ENCODE data around the gene SLC25A12. TPM values are rescaled to one million over a fixed set of nuclear protein-coding genes. Genes with fewer than 3 reads are reported as not detected.

The SLC25A12 gene
- total and polyA plus RNA-seq, 2 of the 13 experiments (the other 11 are each of a cell fraction or from before 2014, with no cell fraction given) = 8.1 to 15.9 TPM

DNA sequence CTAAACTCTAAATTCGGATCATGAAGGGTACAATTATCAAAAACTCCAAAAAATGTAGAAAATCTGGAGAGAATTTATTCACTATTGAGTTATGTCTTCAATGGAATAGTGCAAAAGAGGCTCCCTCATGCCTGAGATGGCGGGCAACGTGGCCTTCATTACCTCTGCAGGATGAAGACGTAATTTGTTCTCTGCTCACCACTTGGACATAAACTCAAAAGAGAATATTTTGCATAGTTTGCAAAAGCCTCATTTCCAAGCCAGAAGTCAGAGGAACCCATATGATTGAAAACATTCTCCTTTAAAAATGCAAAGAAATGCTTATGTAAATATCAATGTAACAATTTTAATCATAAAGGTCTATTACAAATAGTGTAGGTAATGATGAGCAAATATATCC, 58.7 kb downstream of the SLC25A12 start:
- FAIRE-seq = no peak
- Histone ChIP-seq H3K27ac (ENCODE audit: extremely low read length, insufficient read depth, low read length) (no peak overlapping the region), H2AFZ (ENCODE audit: low read length) (no peak overlapping the region), H4K20me1 (ENCODE audit: insufficient read depth, low read length) (no peaks in the 10 kb centered on the region), H3K27me3 (ENCODE audit: control insufficient read depth in 1 of 2, insufficient read depth in 2 of 2, low read length in 2 of 2) (no peaks in the 10 kb centered on the region), H3K9me3 (ENCODE audit: low read length) (peaks cover 25% of the 10 kb centered on the region), H3K36me3 (replicated peaks in 1 of 2; ENCODE audit: control insufficient read depth in 1 of 2, insufficient read depth in 2 of 2, low read length in 2 of 2) (peaks cover 11 to 31% of the 10 kb centered on the region in 2 experiments; a peak in 4 of 5 replicates), H3K4me2 (ENCODE audit: low read depth, low read length) (no peak overlapping the region), H3K4me1 (ENCODE audit: insufficient read depth, low read length) (peaks cover 19% of the 10 kb centered on the region), H3K4me3 (replicated peaks in 1 of 3; ENCODE audit: insufficient read depth in 1 of 3, low read depth in 2 of 3, low read length in 3 of 3) (no peak overlapping the region), H3K79me2 (ENCODE audit: insufficient read depth, low read length) (no peaks in the 10 kb centered on the region), H3K9ac (ENCODE audit: insufficient read depth, low read depth, low read length) (no peak overlapping the region)
- no peak for ATAC-seq
- TF ChIP-seq AKAP8 (CRISPR knock-in tag; IDR thresholded peaks at IDR 0.05) (no peak), SKI (IDR thresholded peaks at IDR 0.05; ENCODE audit: partially characterized antibody) (no peak), ZNF646 (CRISPR knock-in tag; IDR thresholded peaks at IDR 0.05) (no peak), ZNF713 (CRISPR knock-in tag; IDR thresholded peaks at IDR 0.05) (no peak), SMAD9 (CRISPR knock-in tag; IDR thresholded peaks at IDR 0.05) (no peak), ZNF354B (CRISPR knock-in tag; IDR thresholded peaks at IDR 0.05) (no peak), POLR2AphosphoS2 (IDR thresholded peaks at IDR 0.05; ENCODE audit: low read depth, low read length) (no peak), ZNF567 (CRISPR knock-in tag; IDR thresholded peaks at IDR 0.05; ENCODE audit: borderline replicate concordance) (no peak), ZNF557 (CRISPR knock-in tag; IDR thresholded peaks at IDR 0.05) (no peak), ZNF550 (CRISPR knock-in tag; IDR thresholded peaks at IDR 0.05; ENCODE audit: borderline replicate concordance) (no peak), CAMTA2 (CRISPR knock-in tag; IDR thresholded peaks at IDR 0.05; ENCODE audit: borderline replicate concordance) (no peak), ZNF709 (CRISPR knock-in tag; IDR thresholded peaks at IDR 0.05) (no peak), ZFYVE20 (CRISPR knock-in tag; IDR thresholded peaks at IDR 0.05; ENCODE audit: borderline replicate concordance, low read depth) (no peak), ARHGAP35 (CRISPR knock-in tag; IDR thresholded peaks at IDR 0.05; ENCODE audit: borderline replicate concordance) (no peak), GABPB1 (CRISPR knock-in tag; IDR thresholded peaks at IDR 0.05) (no peak)
- TF ChIP-seq, protein P1, sequence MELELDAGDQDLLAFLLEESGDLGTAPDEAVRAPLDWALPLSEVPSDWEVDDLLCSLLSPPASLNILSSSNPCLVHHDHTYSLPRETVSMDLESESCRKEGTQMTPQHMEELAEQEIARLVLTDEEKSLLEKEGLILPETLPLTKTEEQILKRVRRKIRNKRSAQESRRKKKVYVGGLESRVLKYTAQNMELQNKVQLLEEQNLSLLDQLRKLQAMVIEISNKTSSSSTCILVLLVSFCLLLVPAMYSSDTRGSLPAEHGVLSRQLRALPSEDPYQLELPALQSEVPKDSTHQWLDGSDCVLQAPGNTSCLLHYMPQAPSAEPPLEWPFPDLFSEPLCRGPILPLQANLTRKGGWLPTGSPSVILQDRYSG (CRISPR knock-in tag; IDR thresholded peaks at IDR 0.05) = no peak
- TF ChIP-seq, protein P2, sequence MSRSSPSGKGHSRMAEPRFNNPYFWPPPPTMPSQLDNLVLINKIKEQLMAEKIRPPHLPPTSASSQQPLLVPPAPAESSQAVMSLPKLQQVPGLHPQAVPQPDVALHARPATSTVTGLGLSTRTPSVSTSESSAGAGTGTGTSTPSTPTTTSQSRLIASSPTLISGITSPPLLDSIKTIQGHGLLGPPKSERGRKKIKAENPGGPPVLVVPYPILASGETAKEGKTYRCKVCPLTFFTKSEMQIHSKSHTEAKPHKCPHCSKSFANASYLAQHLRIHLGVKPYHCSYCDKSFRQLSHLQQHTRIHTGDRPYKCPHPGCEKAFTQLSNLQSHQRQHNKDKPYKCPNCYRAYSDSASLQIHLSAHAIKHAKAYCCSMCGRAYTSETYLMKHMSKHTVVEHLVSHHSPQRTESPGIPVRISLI (CRISPR knock-in tag; IDR thresholded peaks at IDR 0.05; ENCODE audit: borderline replicate concordance) = no peak
- in situ Hi-C loops (cut with HindIII; ENCODE audit: extremely low pct_ligation_motif_present, low pct_unique_long_range_greater_than_20kb) (no loop called here), intact Hi-C loops (cut with micrococcal nuclease; ENCODE audit: unreplicated experiment) (no loop called here)
- WGBS (ENCODE audit: low lambda C conversion rate) = 96% methylated on average over 4 of the region's 4 CpGs
- ChIA-PET CTCF (ENCODE audit: low intra/inter-chr PET ratio, low total read pairs) (no interaction called here), POLR2A (no interaction called here)
- BruUV-seq (replicated peaks) = no TSS peak
- no peak for DNase-seq (ENCODE audit: low spot score)
